K562 (cell line): Measurements from ENCODE around the gene EIF1. TPM values are rescaled to one million over a fixed set of nuclear protein-coding genes. Genes with fewer than 3 reads are reported as not detected.

Source experiments
- ATAC-seq: fragments of 200-7000 bp; cut with Tn5 transposase; 3 replicates; pipeline ENCODE4 v1.9.1; 2020; ENCODE audit warnings: moderate library complexity
- BruUV-seq: library from RNA; stranded (reverse); fragments of 400-500 nt; replicated peaks from 2 replicates; lab custom pipeline; 2021; lab: Mats Ljungman, UMichigan
- CTCF ChIA-PET: fragments of 300-600 bp; formaldehyde crosslinking; extraction: SDS; loops from one replicate; lab custom pipeline; 2021; ENCODE audit warnings: low intra/inter-chr PET ratio; lab: Yijun Ruan, JAX
- POLR2A ChIA-PET: fragments of 300-600, 350-650 bp; sonication (Branson Sonifier 250); formaldehyde crosslinking; extraction: SDS; loops from one replicate; lab custom pipeline; 2021; ENCODE audit warnings: antibody characterized with exemption, inconsistent platforms; lab: Yijun Ruan, JAX
- DNase-seq, 4 experiments: peaks; one replicate each; pipeline versions ENCODE4 v3.0.0 to v3.0.0-alpha.2; 2011 to 2018; ENCODE audit warnings: low spot score in 3 of 4, mixed read lengths in 3 of 4; ENCODE audit errors: extremely low read depth in 1 of 4
- FAIRE-seq: peaks from 2 replicates; lab custom pipeline; 2011; peaks lifted over from hg19 to GRCh38; lab: Jason Lieb, UNC
- H2AFZ ChIP-seq: 2 replicates; pipeline ENCODE4 v1.6.0; 2011; ENCODE audit warnings: low read depth, low read length, control low read depth, inconsistent platforms
- H3K27ac ChIP-seq: fragments of 200-600 bp; 3 replicates; pipeline ENCODE4 v1.8.0; 2011; ENCODE audit warnings: low read depth, mild to moderate bottlenecking, control low read depth, inconsistent platforms, low read length, moderate library complexity, mixed read lengths; ENCODE audit errors: extremely low read depth
- H3K27me3 ChIP-seq, 2 experiments: fragments of 300-600 bp in 1 of 2; 2 replicates in 1 of 2; 3 replicates in 1 of 2; pipeline versions ENCODE4 v1.6.0 to v1.8.0; 2011; ENCODE audit warnings: inconsistent platforms in 2 of 2, low read length in 2 of 2, mild to moderate bottlenecking in 1 of 2, mixed read lengths in 1 of 2, moderate library complexity in 1 of 2; ENCODE audit not compliant: control insufficient read depth in 2 of 2, insufficient read depth in 2 of 2
- H3K36me3 ChIP-seq: fragments of 300-600 bp; 3 replicates; pipeline ENCODE4 v1.8.0; 2011; ENCODE audit warnings: mild to moderate bottlenecking, low read length, inconsistent platforms; ENCODE audit not compliant: control insufficient read depth, insufficient read depth
- H3K4me1 ChIP-seq, 2 experiments: fragments of 200-600 bp in 1 of 2; replicated peaks in 1 of 2; 2 replicates in 1 of 2; 3 replicates in 1 of 2; pipeline versions ENCODE4 v1.5.1 to v1.8.0; 2011; ENCODE audit warnings: inconsistent platforms in 2 of 2, low read length in 2 of 2, mild to moderate bottlenecking in 1 of 2, mixed read lengths in 1 of 2, moderate library complexity in 1 of 2; ENCODE audit not compliant: control insufficient read depth in 2 of 2, insufficient read depth in 2 of 2
- H3K4me2 ChIP-seq: 2 replicates; pipeline ENCODE4 v1.6.1; 2011; ENCODE audit warnings: low read length, control low read depth, inconsistent platforms, mixed read lengths; ENCODE audit not compliant: insufficient read depth
- H3K4me3 ChIP-seq: fragments of 200-600 bp; sonication (generic), shearing (Covaris generic); 2 replicates; pipeline ENCODE4 v1.5.1; 2016; ENCODE audit warnings: control low read depth, inconsistent platforms
- H3K79me2 ChIP-seq: fragments of 200-600 bp; 3 replicates; pipeline ENCODE4 v1.8.0; 2011; ENCODE audit warnings: low read length, inconsistent platforms; ENCODE audit not compliant: control insufficient read depth, insufficient read depth
- H3K9ac ChIP-seq, 2 experiments: 2 replicates each; pipeline versions ENCODE4 v1.6.0 to v1.6.1; 2011; ENCODE audit warnings: low read depth in 2 of 2, low read length in 2 of 2, control low read depth in 1 of 2, inconsistent platforms in 1 of 2, mild to moderate bottlenecking in 1 of 2, mixed read lengths in 1 of 2; ENCODE audit not compliant: insufficient read depth in 1 of 2
- H3K9me1 ChIP-seq: one replicate; pipeline ENCODE4 v1.6.0; 2011; ENCODE audit warnings: inconsistent platforms, mild to moderate bottlenecking, low read length, moderate library complexity; ENCODE audit not compliant: control insufficient read depth, insufficient read depth
- H3K9me3 ChIP-seq: replicated peaks from 2 replicates; pipeline ENCODE4 v1.5.1; 2011; ENCODE audit warnings: low read depth, low read length, inconsistent platforms; ENCODE audit not compliant: control insufficient read depth, insufficient read depth
- H4K20me1 ChIP-seq: replicated peaks from 2 replicates; pipeline ENCODE4 v1.6.1; 2011; ENCODE audit warnings: low read length, inconsistent platforms, mixed read lengths; ENCODE audit not compliant: control insufficient read depth, insufficient read depth
- BACH1 ChIP-seq: fragments of 200-800 bp; sonication (Bioruptor generic); IDR thresholded peaks from 2 replicates; pipeline ENCODE4 v1.6.1; 2016; ENCODE audit warnings: missing genetic modification characterization, missing compliant biosample characterization
- C11orf30 ChIP-seq: fragments of 450-650 bp; IDR thresholded peaks from 2 replicates; pipeline ENCODE4 v1.6.1; 2016; ENCODE audit warnings: low read depth, mild to moderate bottlenecking
- CBX2 ChIP-seq: fragments of 200-600 bp; sonication (generic); IDR thresholded peaks from one replicate; pipeline ENCODE4 v1.6.1; 2012; ENCODE audit warnings: mild to moderate bottlenecking, low read length, inconsistent platforms; ENCODE audit not compliant: insufficient read depth, poor library complexity, severe bottlenecking
- DLX4 ChIP-seq: fragments of 250-450 bp; sonication (Bioruptor Pico); IDR thresholded peaks from 2 replicates; pipeline ENCODE4 v1.6.1; 2021; ENCODE audit warnings: mild to moderate bottlenecking
- GABPB1 ChIP-seq: sonication (generic); formaldehyde crosslinking; IDR thresholded peaks from 2 replicates; pipeline ENCODE4 v1.8.0; 2022; ENCODE audit warnings: mild to moderate bottlenecking, missing genetic modification reagents
- NR2C1 ChIP-seq, 2 experiments: fragments of 450-650 bp; IDR thresholded peaks; 2 replicates each; pipeline ENCODE4 v1.6.1; 2017; ENCODE audit warnings: mild to moderate bottlenecking in 2 of 2, antibody characterized with exemption in 1 of 2, inconsistent platforms in 1 of 2, missing compliant biosample characterization in 1 of 2, missing genetic modification characterization in 1 of 2
- PRDM10 ChIP-seq: fragments of 450-650 bp; IDR thresholded peaks from 2 replicates; pipeline ENCODE4 v1.6.1; 2018; ENCODE audit not compliant: partially characterized antibody
- RCOR1 ChIP-seq, 2 experiments: IDR thresholded peaks; 2 replicates each; pipeline ENCODE4 v1.6.1; 2012; ENCODE audit warnings: low read depth in 2 of 2, low read length in 2 of 2, borderline replicate concordance in 1 of 2, improper control_type of control experiment in 1 of 2
- RHOXF2B ChIP-seq: fragments of 250-450 bp; sonication (Bioruptor Pico); conservative IDR thresholded peaks from 2 replicates; pipeline ENCODE4 v1.5.1; 2021
- RNF2 ChIP-seq: sonication (generic); IDR thresholded peaks from 2 replicates; pipeline ENCODE4 v1.6.1; 2016
- SMC3 ChIP-seq: conservative IDR thresholded peaks from 2 replicates; pipeline ENCODE4 v1.6.1; 2011; ENCODE audit warnings: low read depth, low read length, improper control_type of control experiment; ENCODE audit not compliant: insufficient read depth
- SNIP1 ChIP-seq: fragments of 450-650 bp; IDR thresholded peaks from 2 replicates; pipeline ENCODE4 v1.7.1; 2017; ENCODE audit warnings: low read depth, mild to moderate bottlenecking
- TCF7L2 ChIP-seq: fragments of 150-350 bp; IDR thresholded peaks from 2 replicates; pipeline ENCODE4 v1.6.1; 2016; ENCODE audit warnings: low read depth, mild to moderate bottlenecking, low read length, moderate library complexity
- ZFP36 ChIP-seq: fragments of 150-350 bp; IDR thresholded peaks from 2 replicates; pipeline ENCODE4 v1.6.1; 2018; ENCODE audit warnings: low read length, low read depth; ENCODE audit not compliant: partially characterized antibody
- ZNF696 ChIP-seq: fragments of 250-450 bp; sonication (Bioruptor Pico); conservative IDR thresholded peaks from 2 replicates; pipeline ENCODE4 v1.4.0; 2020; ENCODE audit warnings: mild to moderate bottlenecking, moderate library complexity
- ZNF830 ChIP-seq: fragments of 250-450 bp; sonication (Bioruptor Pico); IDR thresholded peaks from 2 replicates; pipeline ENCODE4 v1.5.0; 2021; ENCODE audit warnings: mild to moderate bottlenecking
- WGBS: fragments of 100-300 bp; shearing (Covaris generic); methylation state at CpG from one replicate; pipeline ENCODE4 v1.1.6; 2016; ENCODE audit warnings: low coverage, mixed read lengths; ENCODE audit not compliant: insufficient coverage; ENCODE audit errors: missing lambda C conversion rate; 5-methylcytosine and 5-hydroxymethylcytosine counted together
- in situ Hi-C: fragments of 300-500 bp; cut with MboI; formaldehyde crosslinking; loops from 4 replicates; pipeline ENCODE4 v1.15.0; 2018; ENCODE audit warnings: inconsistent platforms, mixed read lengths
- intact Hi-C: fragments of 100-400 bp; cut with micrococcal nuclease; formaldehyde crosslinking; loops from 2 replicates; pipeline ENCODE4 v1.14.2; 2022
- polyA plus RNA-seq, 8 experiments: library from polyadenylated mRNA; depleted of rRNA in 4 of 8; stranded (reverse) in 5 of 8; unstranded in 3 of 8; fragments of >200 nt; fragmentation: Nextera tagmentation in 2 of 8; fragmentation: Illumina TruSeq in 1 of 8; extraction: Ambion mirVana in 2 of 8; extraction: Trizol in 1 of 8; gene quantifications; 2 replicates each; pipeline versions ENCODE4 v1.2.1 to v1.2.3, GENCODE V29; 2011 to 2014; ENCODE audit warnings: inconsistent platforms in 1 of 8, missing spikeins in 1 of 8
- total RNA-seq, 7 experiments: library from RNA; depleted of rRNA in 6 of 7; stranded (reverse); fragments of >200 nt in 6 of 7; fragmentation: Illumina TruSeq in 2 of 7; extraction: Trizol in 2 of 7; gene quantifications; 2 replicates each; pipeline versions ENCODE4 v1.2.1 to v1.2.3, GENCODE V29; 2011 to 2021; ENCODE audit warnings: low replicate concordance in 1 of 7

Gene EIF1
- total and polyA plus RNA-seq, 9 of the 15 experiments (the other 6 are each of a cell fraction or from before 2014, with no cell fraction given), result 67.0 to 1,204 (median 320) TPM

DNA sequence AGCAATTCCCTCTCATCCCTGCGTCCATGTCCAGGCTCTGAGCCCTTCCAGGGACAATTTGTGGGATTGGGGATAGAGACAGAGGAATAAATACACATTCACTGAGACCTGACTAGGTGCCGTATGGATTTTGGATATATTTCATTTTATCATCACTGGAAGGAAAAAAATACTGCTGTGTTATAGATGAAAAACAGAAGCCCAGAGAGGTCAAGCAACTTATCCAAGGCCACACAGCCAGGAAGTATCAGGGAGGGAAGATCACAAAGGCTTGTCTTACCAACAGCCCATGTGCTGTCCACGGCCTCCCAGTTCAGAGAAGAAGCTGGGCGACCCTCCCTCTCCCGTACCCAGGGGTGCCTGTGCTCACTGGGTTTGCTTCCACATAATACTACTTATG lies 51.8 kb downstream of the EIF1 start (continued):
- TF ChIP-seq RHOXF2B (CRISPR knock-in tag) (no peak), ZFP36 (peak; percentile 89), RCOR1 (IDR thresholded peaks at IDR 0.05; ENCODE audit: borderline replicate concordance in 1 of 2, low read depth in 2 of 2, low read length in 2 of 2) (0 out of 4 replicates have a peak, but pooled peaks of 1 of the 2 experiments have one; percentile 30), SNIP1 (no peak), PRDM10 (no peak), BACH1 (tag) (no peak)

- DNase-seq (no peak), FAIRE-seq (no peak), ATAC-seq (no peak)
- Histone ChIP-seq H3K4me1 (peaks cover 4 to 11% of the 10 kb centered on the region in 2 experiments; a peak in 4 of 5 replicates), H4K20me1 (no peaks in the 10 kb centered on the region; the same call in 1 of the 2 replicates), H3K9me1 (no peaks in the 10 kb centered on the region), H3K79me2 (no peaks in the 10 kb centered on the region), H3K36me3 (no peaks in the 10 kb centered on the region), H3K9me3 (no peaks in the 10 kb centered on the region), H3K4me2 (no peak overlapping the region), H3K9ac (no peak overlapping the region), H3K4me3 (no peak overlapping the region), H2AFZ (no peak overlapping the region), H3K27ac (no peak overlapping the region), H3K27me3 (peaks cover 8 to 22% of the 10 kb centered on the region in 2 experiments; a peak in 4 of 5 replicates)
- intact Hi-C loops, result no loop called here
- ChIA-PET POLR2A (interaction anchor here (0.7 to 1.8 kb wide), 5 partner anchors 11 to 260 kb away, joined by 3 to 5 read pairs (median 4); partner anchors contain the start of gene JUP), CTCF (no interaction called here)
- no TSS peak for BruUV-seq
- 52% methylated on average over 9 of the region's 9 CpGs for WGBS
- in situ Hi-C loops, result loop anchor here (25.0 kb wide), 1 partner anchor 371 kb away; the partner anchor contains the start of genes DHX58, HSPB9 and KAT2A
- TF ChIP-seq SMC3, result no peak
- no peak for TF ChIP-seq RNF2
- TF ChIP-seq TCF7L2, result no peak
- TF ChIP-seq ZNF696, result no peak
- no peak for TF ChIP-seq NR2C1 (IDR thresholded peaks at IDR 0.05)
- TF ChIP-seq NR2C1 (tag; IDR thresholded peaks at IDR 0.05), result no peak
- TF ChIP-seq ZNF830 (CRISPR knock-in tag), result no peak
- TF ChIP-seq CBX2, result no peak
- no peak for TF ChIP-seq GABPB1 (CRISPR knock-in tag)
- no peak for TF ChIP-seq C11orf30
- TF ChIP-seq DLX4 (CRISPR knock-in tag), result no peak
Measured at GRCh38 chr17:41741709-41742108, 53.0 kb downstream of the EIF1 start.
